SU-DHL-6 (cell line): ENCODE data around the gene ATP6V0A1.

Experiments
- H2AFZ ChIP-seq: fragments of 200-600 bp; sonication (generic); 2 replicates; pipeline ENCODE4 v1.6.1; 2014; ENCODE audit warnings: low read depth, mild to moderate bottlenecking, moderate library complexity, mixed read lengths, antibody characterized with exemption, low read length; ENCODE audit not compliant: severe bottlenecking
- H3F3A ChIP-seq: fragments of 200-600 bp; shearing (Covaris generic); 2 replicates; pipeline ENCODE4 v1.6.0; 2016; ENCODE audit warnings: antibody characterized with exemption, mild to moderate bottlenecking; ENCODE audit not compliant: insufficient read depth
- H3K27ac ChIP-seq: fragments of 200-600 bp; sonication (generic); 2 replicates; pipeline ENCODE4 v1.5.1; 2016; ENCODE audit warnings: low read depth, mild to moderate bottlenecking, low read length, moderate library complexity, mixed read lengths
- H3K27me3 ChIP-seq: fragments of 200-600 bp; sonication (generic), shearing (Covaris generic); 2 replicates; pipeline ENCODE4 v1.6.0; 2014; ENCODE audit warnings: mild to moderate bottlenecking, low read length
- H3K36me3 ChIP-seq: fragments of 200-600 bp; sonication (generic); 2 replicates; pipeline ENCODE4 v1.6.1; 2014; ENCODE audit warnings: mild to moderate bottlenecking, low read length, mixed read lengths
- H3K4me2 ChIP-seq: fragments of 300-600, 200-600 bp; shearing (Covaris generic), sonication (generic); 2 replicates; pipeline ENCODE4 v1.6.0; 2014; ENCODE audit warnings: low read length, low read depth, mild to moderate bottlenecking; ENCODE audit not compliant: poor library complexity, severe bottlenecking
- H3K4me3 ChIP-seq: fragments of 200-600 bp; sonication (generic); 2 replicates; pipeline ENCODE4 v1.5.1; 2014; ENCODE audit warnings: antibody characterized with exemption, low read length, mild to moderate bottlenecking, mixed read lengths; ENCODE audit not compliant: insufficient read depth, poor library complexity, severe bottlenecking
- H3K79me2 ChIP-seq: fragments of 200-600 bp; sonication (generic); 2 replicates; pipeline ENCODE4 v1.6.1; 2014; ENCODE audit warnings: mild to moderate bottlenecking, low read length, moderate library complexity; ENCODE audit not compliant: insufficient read depth
- H3K9ac ChIP-seq: fragments of 200-600 bp; sonication (generic); 2 replicates; pipeline ENCODE4 v1.7.0; 2014; ENCODE audit warnings: mild to moderate bottlenecking, low read length
- H3K9me2 ChIP-seq: fragments of 200-600 bp; sonication (generic); replicated peaks from 2 replicates; pipeline ENCODE4 v1.6.1; 2014; ENCODE audit warnings: low read length; ENCODE audit not compliant: insufficient read depth
- H3K9me3 ChIP-seq: fragments of 200-600 bp; sonication (generic); 2 replicates; pipeline ENCODE4 v1.6.1; 2014; ENCODE audit warnings: low read length, mixed read lengths; ENCODE audit not compliant: insufficient read depth
- H4K20me1 ChIP-seq: fragments of 200-600 bp; sonication (generic); 2 replicates; pipeline ENCODE4 v1.6.1; 2014; ENCODE audit warnings: low read depth, mild to moderate bottlenecking, antibody characterized with exemption, low read length, moderate library complexity, mixed read lengths
- CTCF ChIP-seq: fragments of 200-600 bp; sonication (generic); IDR thresholded peaks from one replicate; pipeline ENCODE4 v1.5.1; 2017; ENCODE audit warnings: antibody characterized with exemption, mild to moderate bottlenecking, low read length, moderate library complexity; ENCODE audit not compliant: insufficient read depth, poor library complexity, severe bottlenecking
- EZH2phosphoT487 ChIP-seq: fragments of 200-600 bp; sonication (generic), shearing (Covaris generic); conservative IDR thresholded peaks from 2 replicates; pipeline ENCODE4 v1.6.1; 2018; ENCODE audit warnings: mild to moderate bottlenecking, antibody characterized with exemption, low read length, moderate library complexity, mixed read lengths

Gene ATP6V0A1

GRCh38 chr17:42424991-42425610, 33.6 kb upstream of the ATP6V0A1 start:
- no peak for TF ChIP-seq EZH2phosphoT487
- TF ChIP-seq CTCF = no peak
- no peak overlapping the region for H3K4me2 ChIP-seq
- no peaks in the 10 kb centered on the region for H3K36me3 ChIP-seq
- H3K9ac ChIP-seq = no peak overlapping the region
- H4K20me1 ChIP-seq = no peaks in the 10 kb centered on the region
- H3K27ac ChIP-seq = no peak overlapping the region
- H3K4me3 ChIP-seq = no peak overlapping the region
- no peaks in the 10 kb centered on the region for H3K79me2 ChIP-seq
- H3F3A ChIP-seq = no peaks in the 10 kb centered on the region
- H3K9me3 ChIP-seq = no peaks in the 10 kb centered on the region
- no peaks in the 10 kb centered on the region for H3K9me2 ChIP-seq
- H2AFZ ChIP-seq = no peak overlapping the region
- H3K27me3 ChIP-seq = no peaks in the 10 kb centered on the region

DNA sequence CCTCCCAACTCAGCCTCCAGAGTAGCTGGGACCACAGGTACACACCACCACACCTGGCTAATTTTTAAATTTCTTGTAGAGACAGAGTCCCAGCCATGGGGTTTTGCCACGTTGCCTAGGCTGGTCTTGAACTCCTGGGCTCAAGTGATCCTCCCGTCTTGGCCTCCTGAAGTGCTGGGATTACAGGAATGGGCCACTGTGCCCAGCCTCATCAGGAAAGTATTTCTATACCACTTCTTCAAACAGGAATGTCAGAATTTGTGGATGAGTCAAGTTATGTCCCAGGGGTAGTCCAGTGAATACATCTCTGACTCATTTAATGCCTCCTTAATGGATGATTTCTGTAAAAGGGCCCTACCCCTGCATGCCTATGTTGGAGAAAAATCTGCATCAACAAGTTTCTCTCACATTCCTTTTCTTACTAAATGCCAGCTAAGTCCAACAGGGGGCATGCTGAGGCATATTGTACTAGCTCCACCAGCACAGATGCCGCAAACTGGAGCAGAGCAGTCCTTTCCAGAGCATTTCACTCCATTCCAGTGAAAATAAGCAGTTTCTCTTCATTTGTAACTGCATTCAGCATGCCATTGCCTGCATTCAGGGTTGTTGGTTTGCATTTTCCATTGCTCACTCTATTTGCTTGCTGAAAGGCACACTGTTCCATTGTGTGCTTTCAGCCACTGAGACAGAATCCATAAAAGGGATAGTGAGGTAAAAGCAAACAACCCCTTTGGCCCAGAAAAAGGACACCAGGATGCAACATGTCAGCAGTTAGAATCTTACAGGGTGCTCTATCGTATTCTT, 30.3 kb upstream of the ATP6V0A1 start:
- no peaks in the 10 kb centered on the region for H3K36me3 ChIP-seq
- no peaks in the 10 kb centered on the region for H4K20me1 ChIP-seq
- no peaks in the 10 kb centered on the region for H3K9me3 ChIP-seq
- H3K9me2 ChIP-seq = no peaks in the 10 kb centered on the region
- H3K27ac ChIP-seq = no peak overlapping the region
- no peaks in the 10 kb centered on the region for H3K79me2 ChIP-seq
- TF ChIP-seq CTCF (peak; percentile 23), EZH2phosphoT487 (no peak)
- no peak overlapping the region for H2AFZ ChIP-seq
- no peak overlapping the region for H3K9ac ChIP-seq
- H3K4me2 ChIP-seq = no peak overlapping the region
- no peak overlapping the region for H3K4me3 ChIP-seq
- H3F3A ChIP-seq = no peaks in the 10 kb centered on the region
- H3K27me3 ChIP-seq = no peaks in the 10 kb centered on the region

- Histone ChIP-seq H3K27me3 (no peaks in the 10 kb centered on the region), H3K4me3 (no peak overlapping the region), H3K9me3 (no peaks in the 10 kb centered on the region), H3F3A (no peaks in the 10 kb centered on the region), H3K79me2 (no peaks in the 10 kb centered on the region), H2AFZ (no peak overlapping the region), H3K9me2 (no peaks in the 10 kb centered on the region), H3K27ac (no peak overlapping the region), H3K4me2 (no peak overlapping the region), H3K36me3 (no peaks in the 10 kb centered on the region), H4K20me1 (no peaks in the 10 kb centered on the region), H3K9ac (no peak overlapping the region)
- no peak for TF ChIP-seq EZH2phosphoT487
- no peak for TF ChIP-seq CTCF
Measured at GRCh38 chr17:42429726-42430447, 28.8 kb upstream of the ATP6V0A1 start.
